K562 (cell line): Measurements from ENCODE around the gene ATRNL1. TPM values are rescaled to one million over a fixed set of nuclear protein-coding genes. Genes with fewer than 3 reads are reported as not detected.

ENCODE experiments used
- ATAC-seq: fragments of 200-7000 bp; cut with Tn5 transposase; 3 replicates; pipeline ENCODE4 v1.9.1; 2020; ENCODE audit warnings: moderate library complexity
- BruUV-seq: library from RNA; stranded (reverse); fragments of 400-500 nt; replicated peaks from 2 replicates; lab custom pipeline; 2021; lab: Mats Ljungman, UMichigan
- CTCF ChIA-PET: fragments of 300-600 bp; formaldehyde crosslinking; extraction: SDS; loops from one replicate; lab custom pipeline; 2021; ENCODE audit warnings: low intra/inter-chr PET ratio; lab: Yijun Ruan, JAX
- POLR2A ChIA-PET: fragments of 300-600, 350-650 bp; sonication (Branson Sonifier 250); formaldehyde crosslinking; extraction: SDS; loops from one replicate; lab custom pipeline; 2021; ENCODE audit warnings: antibody characterized with exemption, inconsistent platforms; lab: Yijun Ruan, JAX
- DNase-seq, 4 experiments: peaks; one replicate each; pipeline versions ENCODE4 v3.0.0 to v3.0.0-alpha.2; 2011 to 2018; ENCODE audit warnings: low spot score in 3 of 4, mixed read lengths in 3 of 4; ENCODE audit errors: extremely low read depth in 1 of 4
- FAIRE-seq: peaks from 2 replicates; lab custom pipeline; 2011; peaks lifted over from hg19 to GRCh38; lab: Jason Lieb, UNC
- H2AFZ ChIP-seq: 2 replicates; pipeline ENCODE4 v1.6.0; 2011; ENCODE audit warnings: low read depth, low read length, control low read depth, inconsistent platforms
- H3K27ac ChIP-seq: fragments of 200-600 bp; 3 replicates; pipeline ENCODE4 v1.8.0; 2011; ENCODE audit warnings: low read depth, mild to moderate bottlenecking, control low read depth, inconsistent platforms, low read length, moderate library complexity, mixed read lengths; ENCODE audit errors: extremely low read depth
- H3K27me3 ChIP-seq, 2 experiments: fragments of 300-600 bp in 1 of 2; 2 replicates in 1 of 2; 3 replicates in 1 of 2; pipeline versions ENCODE4 v1.6.0 to v1.8.0; 2011; ENCODE audit warnings: inconsistent platforms in 2 of 2, low read length in 2 of 2, mild to moderate bottlenecking in 1 of 2, mixed read lengths in 1 of 2, moderate library complexity in 1 of 2; ENCODE audit not compliant: control insufficient read depth in 2 of 2, insufficient read depth in 2 of 2
- H3K36me3 ChIP-seq: fragments of 300-600 bp; 3 replicates; pipeline ENCODE4 v1.8.0; 2011; ENCODE audit warnings: mild to moderate bottlenecking, low read length, inconsistent platforms; ENCODE audit not compliant: control insufficient read depth, insufficient read depth
- H3K4me1 ChIP-seq, 2 experiments: fragments of 200-600 bp in 1 of 2; replicated peaks in 1 of 2; 2 replicates in 1 of 2; 3 replicates in 1 of 2; pipeline versions ENCODE4 v1.5.1 to v1.8.0; 2011; ENCODE audit warnings: inconsistent platforms in 2 of 2, low read length in 2 of 2, mild to moderate bottlenecking in 1 of 2, mixed read lengths in 1 of 2, moderate library complexity in 1 of 2; ENCODE audit not compliant: control insufficient read depth in 2 of 2, insufficient read depth in 2 of 2
- H3K4me2 ChIP-seq: 2 replicates; pipeline ENCODE4 v1.6.1; 2011; ENCODE audit warnings: low read length, control low read depth, inconsistent platforms, mixed read lengths; ENCODE audit not compliant: insufficient read depth
- H3K4me3 ChIP-seq: fragments of 200-600 bp; sonication (generic), shearing (Covaris generic); 2 replicates; pipeline ENCODE4 v1.5.1; 2016; ENCODE audit warnings: control low read depth, inconsistent platforms
- H3K79me2 ChIP-seq: fragments of 200-600 bp; 3 replicates; pipeline ENCODE4 v1.8.0; 2011; ENCODE audit warnings: low read length, inconsistent platforms; ENCODE audit not compliant: control insufficient read depth, insufficient read depth
- H3K9ac ChIP-seq, 2 experiments: 2 replicates each; pipeline versions ENCODE4 v1.6.0 to v1.6.1; 2011; ENCODE audit warnings: low read depth in 2 of 2, low read length in 2 of 2, control low read depth in 1 of 2, inconsistent platforms in 1 of 2, mild to moderate bottlenecking in 1 of 2, mixed read lengths in 1 of 2; ENCODE audit not compliant: insufficient read depth in 1 of 2
- H3K9me1 ChIP-seq: one replicate; pipeline ENCODE4 v1.6.0; 2011; ENCODE audit warnings: inconsistent platforms, mild to moderate bottlenecking, low read length, moderate library complexity; ENCODE audit not compliant: control insufficient read depth, insufficient read depth
- H3K9me3 ChIP-seq: replicated peaks from 2 replicates; pipeline ENCODE4 v1.5.1; 2011; ENCODE audit warnings: low read depth, low read length, inconsistent platforms; ENCODE audit not compliant: control insufficient read depth, insufficient read depth
- H4K20me1 ChIP-seq: replicated peaks from 2 replicates; pipeline ENCODE4 v1.6.1; 2011; ENCODE audit warnings: low read length, inconsistent platforms, mixed read lengths; ENCODE audit not compliant: control insufficient read depth, insufficient read depth
- IRF2 ChIP-seq: sonication (generic); formaldehyde crosslinking; IDR thresholded peaks from 2 replicates; pipeline ENCODE4 v1.8.1; 2022; ENCODE audit warnings: mild to moderate bottlenecking, missing genetic modification reagents
- WGBS: fragments of 100-300 bp; shearing (Covaris generic); methylation state at CpG from one replicate; pipeline ENCODE4 v1.1.6; 2016; ENCODE audit warnings: low coverage, mixed read lengths; ENCODE audit not compliant: insufficient coverage; ENCODE audit errors: missing lambda C conversion rate; 5-methylcytosine and 5-hydroxymethylcytosine counted together
- in situ Hi-C: fragments of 300-500 bp; cut with MboI; formaldehyde crosslinking; loops from 4 replicates; pipeline ENCODE4 v1.15.0; 2018; ENCODE audit warnings: inconsistent platforms, mixed read lengths
- intact Hi-C: fragments of 100-400 bp; cut with micrococcal nuclease; formaldehyde crosslinking; loops from 2 replicates; pipeline ENCODE4 v1.14.2; 2022
- polyA plus RNA-seq, 8 experiments: library from polyadenylated mRNA; depleted of rRNA in 4 of 8; stranded (reverse) in 5 of 8; unstranded in 3 of 8; fragments of >200 nt; fragmentation: Nextera tagmentation in 2 of 8; fragmentation: Illumina TruSeq in 1 of 8; extraction: Ambion mirVana in 2 of 8; extraction: Trizol in 1 of 8; gene quantifications; 2 replicates each; pipeline versions ENCODE4 v1.2.1 to v1.2.3, GENCODE V29; 2011 to 2014; ENCODE audit warnings: inconsistent platforms in 1 of 8, missing spikeins in 1 of 8
- total RNA-seq, 7 experiments: library from RNA; depleted of rRNA in 6 of 7; stranded (reverse); fragments of >200 nt in 6 of 7; fragmentation: Illumina TruSeq in 2 of 7; extraction: Trizol in 2 of 7; gene quantifications; 2 replicates each; pipeline versions ENCODE4 v1.2.1 to v1.2.3, GENCODE V29; 2011 to 2021; ENCODE audit warnings: low replicate concordance in 1 of 7
- TF ChIP-seq, protein P1 (sequence below): sonication (generic); formaldehyde crosslinking; IDR thresholded peaks from 2 replicates; pipeline ENCODE4 v1.8.0; 2023; ENCODE audit warnings: missing genetic modification reagents, mild to moderate bottlenecking, borderline replicate concordance
- TF ChIP-seq, protein P2 (sequence below): fragments of 250-450 bp; sonication (Bioruptor Pico); IDR thresholded peaks from 2 replicates; pipeline ENCODE4 v1.5.0; 2021

Gene ATRNL1
- total and polyA plus RNA-seq, 9 of the 15 experiments (the other 6 are each of a cell fraction or from before 2014, with no cell fraction given), result 0.18 TPM; not detected in 8

DNA sequence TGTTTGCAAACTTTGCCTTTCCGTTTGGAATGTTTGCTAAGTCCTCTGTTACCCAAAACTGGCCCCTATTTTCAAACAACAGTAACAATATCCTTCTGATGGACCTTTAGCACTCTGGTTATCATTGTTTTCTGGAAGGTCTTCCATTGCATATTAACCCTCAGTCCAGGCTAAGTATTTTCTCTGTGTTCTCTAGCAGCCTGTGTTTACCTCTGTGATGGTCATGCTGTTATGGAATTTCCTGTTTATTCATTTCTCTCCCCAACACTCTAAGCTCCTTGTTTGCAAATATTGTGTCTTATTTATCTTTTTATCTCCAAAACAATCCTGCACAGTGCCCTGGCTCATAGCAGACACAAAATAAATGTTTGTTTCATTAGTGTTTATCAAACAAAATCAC, 560.3 kb downstream of the ATRNL1 start (continued):
- TF ChIP-seq, protein P1, sequence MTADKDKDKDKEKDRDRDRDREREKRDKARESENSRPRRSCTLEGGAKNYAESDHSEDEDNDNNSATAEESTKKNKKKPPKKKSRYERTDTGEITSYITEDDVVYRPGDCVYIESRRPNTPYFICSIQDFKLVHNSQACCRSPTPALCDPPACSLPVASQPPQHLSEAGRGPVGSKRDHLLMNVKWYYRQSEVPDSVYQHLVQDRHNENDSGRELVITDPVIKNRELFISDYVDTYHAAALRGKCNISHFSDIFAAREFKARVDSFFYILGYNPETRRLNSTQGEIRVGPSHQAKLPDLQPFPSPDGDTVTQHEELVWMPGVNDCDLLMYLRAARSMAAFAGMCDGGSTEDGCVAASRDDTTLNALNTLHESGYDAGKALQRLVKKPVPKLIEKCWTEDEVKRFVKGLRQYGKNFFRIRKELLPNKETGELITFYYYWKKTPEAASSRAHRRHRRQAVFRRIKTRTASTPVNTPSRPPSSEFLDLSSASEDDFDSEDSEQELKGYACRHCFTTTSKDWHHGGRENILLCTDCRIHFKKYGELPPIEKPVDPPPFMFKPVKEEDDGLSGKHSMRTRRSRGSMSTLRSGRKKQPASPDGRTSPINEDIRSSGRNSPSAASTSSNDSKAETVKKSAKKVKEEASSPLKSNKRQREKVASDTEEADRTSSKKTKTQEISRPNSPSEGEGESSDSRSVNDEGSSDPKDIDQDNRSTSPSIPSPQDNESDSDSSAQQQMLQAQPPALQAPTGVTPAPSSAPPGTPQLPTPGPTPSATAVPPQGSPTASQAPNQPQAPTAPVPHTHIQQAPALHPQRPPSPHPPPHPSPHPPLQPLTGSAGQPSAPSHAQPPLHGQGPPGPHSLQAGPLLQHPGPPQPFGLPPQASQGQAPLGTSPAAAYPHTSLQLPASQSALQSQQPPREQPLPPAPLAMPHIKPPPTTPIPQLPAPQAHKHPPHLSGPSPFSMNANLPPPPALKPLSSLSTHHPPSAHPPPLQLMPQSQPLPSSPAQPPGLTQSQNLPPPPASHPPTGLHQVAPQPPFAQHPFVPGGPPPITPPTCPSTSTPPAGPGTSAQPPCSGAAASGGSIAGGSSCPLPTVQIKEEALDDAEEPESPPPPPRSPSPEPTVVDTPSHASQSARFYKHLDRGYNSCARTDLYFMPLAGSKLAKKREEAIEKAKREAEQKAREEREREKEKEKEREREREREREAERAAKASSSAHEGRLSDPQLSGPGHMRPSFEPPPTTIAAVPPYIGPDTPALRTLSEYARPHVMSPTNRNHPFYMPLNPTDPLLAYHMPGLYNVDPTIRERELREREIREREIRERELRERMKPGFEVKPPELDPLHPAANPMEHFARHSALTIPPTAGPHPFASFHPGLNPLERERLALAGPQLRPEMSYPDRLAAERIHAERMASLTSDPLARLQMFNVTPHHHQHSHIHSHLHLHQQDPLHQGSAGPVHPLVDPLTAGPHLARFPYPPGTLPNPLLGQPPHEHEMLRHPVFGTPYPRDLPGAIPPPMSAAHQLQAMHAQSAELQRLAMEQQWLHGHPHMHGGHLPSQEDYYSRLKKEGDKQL (CRISPR knock-in tag), result no peak
- no peak for TF ChIP-seq IRF2 (CRISPR knock-in tag)
- TF ChIP-seq, all 486 proteins: peak for 0

DNA sequence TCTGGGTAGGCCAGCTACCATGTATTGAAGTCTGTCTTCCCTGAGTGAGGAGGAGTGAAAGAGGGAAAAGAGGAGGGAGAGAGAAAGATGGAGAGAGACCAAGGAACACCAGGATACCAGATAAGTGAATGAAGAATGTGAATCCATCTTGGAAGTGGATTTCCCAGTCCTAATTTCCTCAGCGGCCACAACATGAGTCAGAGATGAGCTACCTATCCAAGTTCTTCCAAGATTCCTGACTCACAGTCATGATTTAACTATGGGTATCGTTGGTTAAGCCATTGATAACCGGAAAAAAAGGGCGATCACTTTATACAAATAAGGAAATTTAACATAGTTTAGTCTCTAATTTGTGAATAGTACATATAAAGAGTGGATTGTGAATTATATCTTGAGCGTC, 561.8 kb downstream of the ATRNL1 start:
- ChIA-PET CTCF (no interaction called here), POLR2A (no interaction called here)
- Histone ChIP-seq H3K9me3 (no peaks in the 10 kb centered on the region), H4K20me1 (no peaks in the 10 kb centered on the region), H3K4me1 (no peaks in the 10 kb centered on the region), H3K4me3 (no peak overlapping the region), H3K9ac (no peak overlapping the region), H3K36me3 (no peaks in the 10 kb centered on the region), H2AFZ (no peak overlapping the region), H3K27me3 (no peaks in the 10 kb centered on the region), H3K9me1 (no peaks in the 10 kb centered on the region), H3K4me2 (no peak overlapping the region), H3K79me2 (no peaks in the 10 kb centered on the region), H3K27ac (no peak overlapping the region)
- no TSS peak for BruUV-seq
- no peak for FAIRE-seq
- intact Hi-C loops, result no loop called here
- DNase-seq, result no peak
- ATAC-seq, result no peak
- TF ChIP-seq, protein P2, sequence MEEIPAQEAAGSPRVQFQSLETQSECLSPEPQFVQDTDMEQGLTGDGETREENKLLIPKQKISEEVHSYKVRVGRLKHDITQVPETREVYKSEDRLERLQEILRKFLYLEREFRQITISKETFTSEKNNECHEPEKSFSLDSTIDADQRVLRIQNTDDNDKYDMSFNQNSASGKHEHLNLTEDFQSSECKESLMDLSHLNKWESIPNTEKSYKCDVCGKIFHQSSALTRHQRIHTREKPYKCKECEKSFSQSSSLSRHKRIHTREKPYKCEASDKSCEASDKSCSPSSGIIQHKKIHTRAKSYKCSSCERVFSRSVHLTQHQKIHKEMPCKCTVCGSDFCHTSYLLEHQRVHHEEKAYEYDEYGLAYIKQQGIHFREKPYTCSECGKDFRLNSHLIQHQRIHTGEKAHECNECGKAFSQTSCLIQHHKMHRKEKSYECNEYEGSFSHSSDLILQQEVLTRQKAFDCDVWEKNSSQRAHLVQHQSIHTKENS (CRISPR knock-in tag), result no peak
- 0% methylated on average over 4 of the region's 5 CpGs for WGBS
- in situ Hi-C loops, result no loop called here
